PC-3 (cell line): Measurements from ENCODE around the gene LRRC49.

Experiments
- EZH2 ChIP-seq: fragments of 300-600 bp; sonication (generic); IDR thresholded peaks from one replicate; pipeline ENCODE4 v1.6.1; 2017; ENCODE audit warnings: antibody characterized with exemption, mild to moderate bottlenecking, low read length; ENCODE audit not compliant: unreplicated experiment
- EZH2phosphoT487 ChIP-seq: fragments of 300-600 bp; sonication (generic); IDR thresholded peaks from 2 replicates; pipeline ENCODE4 v1.6.1; 2018; ENCODE audit warnings: mild to moderate bottlenecking, antibody characterized with exemption, low read length, borderline replicate concordance
- TF ChIP-seq, protein P1 (sequence below): fragments of 300-600 bp; sonication (generic); conservative IDR thresholded peaks from 2 replicates; pipeline ENCODE4 v1.5.1; 2017; ENCODE audit warnings: antibody characterized with exemption, low read depth, mild to moderate bottlenecking, low read length

- TF ChIP-seq, protein P1, sequence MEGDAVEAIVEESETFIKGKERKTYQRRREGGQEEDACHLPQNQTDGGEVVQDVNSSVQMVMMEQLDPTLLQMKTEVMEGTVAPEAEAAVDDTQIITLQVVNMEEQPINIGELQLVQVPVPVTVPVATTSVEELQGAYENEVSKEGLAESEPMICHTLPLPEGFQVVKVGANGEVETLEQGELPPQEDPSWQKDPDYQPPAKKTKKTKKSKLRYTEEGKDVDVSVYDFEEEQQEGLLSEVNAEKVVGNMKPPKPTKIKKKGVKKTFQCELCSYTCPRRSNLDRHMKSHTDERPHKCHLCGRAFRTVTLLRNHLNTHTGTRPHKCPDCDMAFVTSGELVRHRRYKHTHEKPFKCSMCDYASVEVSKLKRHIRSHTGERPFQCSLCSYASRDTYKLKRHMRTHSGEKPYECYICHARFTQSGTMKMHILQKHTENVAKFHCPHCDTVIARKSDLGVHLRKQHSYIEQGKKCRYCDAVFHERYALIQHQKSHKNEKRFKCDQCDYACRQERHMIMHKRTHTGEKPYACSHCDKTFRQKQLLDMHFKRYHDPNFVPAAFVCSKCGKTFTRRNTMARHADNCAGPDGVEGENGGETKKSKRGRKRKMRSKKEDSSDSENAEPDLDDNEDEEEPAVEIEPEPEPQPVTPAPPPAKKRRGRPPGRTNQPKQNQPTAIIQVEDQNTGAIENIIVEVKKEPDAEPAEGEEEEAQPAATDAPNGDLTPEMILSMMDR, result no peak
- TF ChIP-seq EZH2 (no peak), EZH2phosphoT487 (no peak)
Observed at GRCh38 chr15:71088155-71088554, 195.5 kb downstream of the LRRC49 start.
